GM21529 (cell line): ENCODE data around the gene CIDEB.
"Not testable (repeated sequence)": the region's sequence is repeated elsewhere in the genome, so short reads cannot be mapped to it uniquely, and the experiment has no call there.

Source experiments
- ATAC-seq: cut with Tn5 transposase; IDR thresholded peaks from one replicate; pipeline ENCODE4 v1.9.1; 2021; ENCODE audit not compliant: unreplicated experiment

The CIDEB gene

GRCh38 chr14:24332268-24332993 lies 24.7 kb upstream of the CIDEB start:
- peak; percentile 83 for ATAC-seq

- no peak for ATAC-seq
Observed at GRCh38 chr14:24331731-24332267, 24.0 kb upstream of the CIDEB start.

GRCh38 chr14:24330973-24331674 lies 23.3 kb upstream of the CIDEB start:
- ATAC-seq = no peak

GRCh38 chr14:24329736-24330135 lies 22.0 kb upstream of the CIDEB start:
- no peak for ATAC-seq

- ATAC-seq = no peak
Observed at GRCh38 chr14:24329073-24329663, 21.4 kb upstream of the CIDEB start.

- not testable (repeated sequence) for ATAC-seq
Observed at GRCh38 chr14:24327914-24328313, 20.1 kb upstream of the CIDEB start.

- no peak for ATAC-seq
Observed at GRCh38 chr14:24327303-24327702, 19.5 kb upstream of the CIDEB start.

GRCh38 chr14:24325963-24326362 lies 18.2 kb upstream of the CIDEB start:
- ATAC-seq = no peak

GRCh38 chr14:24325041-24325530 lies 17.3 kb upstream of the CIDEB start:
- no peak for ATAC-seq

GRCh38 chr14:24324024-24324423 lies 16.2 kb upstream of the CIDEB start:
- ATAC-seq = no peak

- no peak for ATAC-seq
Observed at GRCh38 chr14:24323341-24323740, 15.6 kb upstream of the CIDEB start.

GRCh38 chr14:24322672-24323071 lies 14.9 kb upstream of the CIDEB start:
- ATAC-seq = no peak

- no peak for ATAC-seq
Observed at GRCh38 chr14:24321212-24321975, 13.6 kb upstream of the CIDEB start.

GRCh38 chr14:24317141-24317928 lies 9.6 kb upstream of the CIDEB start:
- ATAC-seq = no peak

- no peak for ATAC-seq
Observed at GRCh38 chr14:24316597-24316950, 8.8 kb upstream of the CIDEB start.

- ATAC-seq = no peak
Observed at GRCh38 chr14:24315807-24316596, 8.2 kb upstream of the CIDEB start.

GRCh38 chr14:24315243-24315806 lies 7.5 kb upstream of the CIDEB start:
- ATAC-seq = no peak

- no peak for ATAC-seq
Observed at GRCh38 chr14:24314377-24315193, 6.8 kb upstream of the CIDEB start.
